Trophoblast cell (in vitro differentiated cells and primary cell): ENCODE results near the gene PLA2G2C.

ENCODE experiments used
- DNase-seq, 2 donors: peaks; one replicate each; pipeline ENCODE4 v3.0.0-alpha.2; 2016
- H2AFZ ChIP-seq: 2 replicates; pipeline ENCODE4 v1.6.1; 2013; ENCODE audit warnings: low read length, moderate library complexity, mild to moderate bottlenecking; ENCODE audit not compliant: insufficient read depth, poor library complexity
- H2AK5ac ChIP-seq: 2 replicates; pipeline ENCODE4 v1.6.1; 2013; ENCODE audit warnings: mild to moderate bottlenecking, low read length
- H2BK120ac ChIP-seq: 2 replicates; pipeline ENCODE4 v1.6.1; 2013; ENCODE audit warnings: low read length, mild to moderate bottlenecking, moderate library complexity; ENCODE audit not compliant: insufficient read depth, poor library complexity
- H2BK12ac ChIP-seq: 2 replicates; pipeline ENCODE4 v1.6.1; 2013; ENCODE audit warnings: mild to moderate bottlenecking, low read length, moderate library complexity
- H2BK5ac ChIP-seq: 2 replicates; pipeline ENCODE4 v1.6.1; 2013; ENCODE audit warnings: low read length, low read depth, moderate library complexity, mild to moderate bottlenecking; ENCODE audit not compliant: poor library complexity
- H3K14ac ChIP-seq: 2 replicates; pipeline ENCODE4 v1.6.1; 2013; ENCODE audit warnings: mild to moderate bottlenecking, low read length
- H3K18ac ChIP-seq: 2 replicates; pipeline ENCODE4 v1.6.1; 2013; ENCODE audit warnings: mild to moderate bottlenecking, low read length
- H3K23ac ChIP-seq: 2 replicates; pipeline ENCODE4 v1.6.1; 2013; ENCODE audit warnings: low read length
- H3K27ac ChIP-seq: 2 replicates; pipeline ENCODE4 v1.5.1; 2013; ENCODE audit warnings: low read depth, mild to moderate bottlenecking, inconsistent platforms, low read length, moderate library complexity
- H3K27me3 ChIP-seq: 2 replicates; pipeline ENCODE4 v1.6.1; 2013; ENCODE audit warnings: inconsistent platforms, mild to moderate bottlenecking, low read length, moderate library complexity; ENCODE audit not compliant: insufficient read depth
- H3K36me3 ChIP-seq, 2 experiments: 1 replicate in 1 of 2; 2 replicates in 1 of 2; pipeline ENCODE4 v1.6.1; 2013; ENCODE audit warnings: low read length in 2 of 2, mild to moderate bottlenecking in 2 of 2, moderate library complexity in 1 of 2; ENCODE audit not compliant: insufficient read depth in 2 of 2, control insufficient read depth in 1 of 2
- H3K4ac ChIP-seq: 2 replicates; pipeline ENCODE4 v1.6.1; 2013; ENCODE audit warnings: low read depth, mild to moderate bottlenecking, low read length, moderate library complexity
- H3K4me1 ChIP-seq, 2 experiments: 1 replicate in 1 of 2; 2 replicates in 1 of 2; pipeline ENCODE4 v1.6.1; 2013; ENCODE audit warnings: low read length in 2 of 2, mild to moderate bottlenecking in 2 of 2, moderate library complexity in 1 of 2; ENCODE audit not compliant: insufficient read depth in 2 of 2, control insufficient read depth in 1 of 2
- H3K4me2 ChIP-seq: 2 replicates; pipeline ENCODE4 v1.6.1; 2013; ENCODE audit warnings: inconsistent platforms, mild to moderate bottlenecking, low read length, moderate library complexity
- H3K4me3 ChIP-seq: 2 replicates; pipeline ENCODE4 v1.5.1; 2013; ENCODE audit warnings: mild to moderate bottlenecking, low read depth, low read length, inconsistent platforms
- H3K79me1 ChIP-seq: one replicate; pipeline ENCODE4 v1.6.1; 2013; ENCODE audit warnings: low read length
- H3K79me2 ChIP-seq: 2 replicates; pipeline ENCODE4 v1.6.1; 2013; ENCODE audit warnings: low read length, mild to moderate bottlenecking; ENCODE audit not compliant: control insufficient read depth, insufficient read depth, poor library complexity
- H3K9ac ChIP-seq: 2 replicates; pipeline ENCODE4 v1.6.1; 2013; ENCODE audit warnings: mild to moderate bottlenecking, low read length
- H3K9me3 ChIP-seq: 2 replicates; pipeline ENCODE4 v1.6.1; 2013; ENCODE audit warnings: low read depth, mild to moderate bottlenecking, control low read depth, inconsistent platforms, low read length; ENCODE audit not compliant: insufficient read depth
- H4K12ac ChIP-seq: 2 replicates; pipeline ENCODE4 v1.6.1; 2013; ENCODE audit warnings: low read depth, mild to moderate bottlenecking, low read length, moderate library complexity
- H4K8ac ChIP-seq: 2 replicates; pipeline ENCODE4 v1.6.1; 2013; ENCODE audit warnings: low read depth, mild to moderate bottlenecking, low read length, moderate library complexity
- H4K91ac ChIP-seq: one replicate; pipeline ENCODE4 v1.6.1; 2013; ENCODE audit warnings: low read depth, mild to moderate bottlenecking, low read length, moderate library complexity
- WGBS: extraction: QIAGEN DNeasy Blood & Tissue Kit; methylation state at CpG from one replicate; pipeline ENCODE4 v1.1.7; 2013; ENCODE audit warnings: missing lambda C conversion rate; ENCODE audit not compliant: insufficient read length, insufficient coverage; ENCODE audit errors: extremely low coverage; 5-methylcytosine and 5-hydroxymethylcytosine counted together

PLA2G2C gene

DNA sequence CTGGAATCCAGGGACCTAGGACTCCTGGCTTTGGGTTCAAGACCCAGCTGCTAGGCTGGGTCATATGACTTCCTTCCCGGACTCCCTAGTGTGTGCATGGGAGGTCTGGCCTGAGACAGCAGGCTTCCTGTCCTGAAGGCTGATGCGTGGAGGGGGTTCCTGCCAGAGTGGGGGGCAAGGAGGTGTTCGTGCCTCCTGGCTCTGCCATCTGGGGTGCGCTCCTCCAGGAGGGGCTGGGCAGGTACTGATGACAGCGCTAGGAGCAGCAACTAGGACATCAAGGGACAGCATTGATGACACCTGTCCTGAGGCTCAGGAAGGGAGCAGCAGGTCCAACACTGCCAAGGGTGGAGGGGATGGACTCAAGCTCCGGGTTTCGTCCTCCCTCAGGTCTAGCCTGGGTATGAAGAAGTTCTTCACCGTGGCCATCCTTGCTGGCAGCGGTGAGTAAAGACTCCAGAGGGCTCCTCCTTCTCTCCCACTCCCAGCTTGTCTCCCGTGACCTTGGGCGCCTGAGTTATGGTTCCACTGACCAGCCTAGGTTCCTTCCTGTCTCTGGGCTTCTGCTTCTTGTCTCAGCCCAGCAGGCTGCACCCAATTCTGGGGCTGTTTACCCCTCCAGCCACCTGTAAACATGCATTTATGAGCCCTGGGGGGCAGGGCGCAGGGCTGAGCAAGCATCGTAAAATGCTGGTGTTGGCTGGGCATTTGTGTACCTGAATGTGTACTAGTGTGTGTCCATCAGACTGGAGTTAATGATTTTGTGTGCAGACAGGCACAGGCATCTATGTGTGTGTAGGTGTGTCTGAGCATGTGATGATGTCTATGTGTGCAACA, 46.3 kb downstream of the PLA2G2C start:
- Histone ChIP-seq H3K14ac (no peak overlapping the region), H3K4ac (no peak overlapping the region)

DNA sequence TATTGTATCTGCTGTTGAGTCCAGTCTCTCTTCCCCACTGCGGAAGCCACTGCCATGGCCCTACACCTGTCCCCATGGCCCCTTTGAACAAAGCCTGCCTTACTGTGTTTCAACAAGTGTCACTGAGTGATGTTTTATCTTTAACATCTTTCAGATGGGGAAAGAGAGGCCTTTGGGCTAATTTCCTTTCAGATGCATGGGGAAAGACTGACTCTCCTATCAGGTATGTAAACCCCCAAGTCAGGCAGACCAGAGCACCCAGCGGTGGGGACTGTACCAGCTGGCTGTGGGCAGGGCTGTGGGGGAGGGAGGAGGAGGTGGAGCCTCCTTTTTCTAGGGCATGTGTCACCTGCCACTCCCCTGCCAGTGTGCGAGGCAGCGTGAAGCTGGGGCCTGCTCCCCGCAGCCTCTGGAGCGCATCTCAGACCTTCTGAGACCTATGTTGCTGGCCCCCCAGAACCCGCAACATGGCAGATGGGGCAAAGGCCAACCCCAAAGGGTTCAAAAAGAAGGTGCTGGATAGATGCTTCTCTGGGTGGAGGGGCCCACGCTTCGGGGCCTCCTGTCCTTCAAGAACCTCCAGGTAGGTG, 47.3 kb downstream of the PLA2G2C start, which contains the start of gene PLA2G2F:
Gene PLA2G2F (plus strand): TSS at position 363 of the 590 bp plus-strand sequence. CDS start 105 bp downstream, at position 468.
- no peak within 1 kb of the TSS for H3K4me2 ChIP-seq
- H4K91ac ChIP-seq: peak within 1 kb of the TSS; percentile 20
- no peak within 1 kb of the TSS for H3K14ac ChIP-seq
- no peak within 1 kb of the TSS for H2AFZ ChIP-seq
- DNase-seq: peak in 1 of 2 donors; percentile 9
- H3K4me3 ChIP-seq: no peak within 1 kb of the TSS
- H3K27ac ChIP-seq: no peak within 1 kb of the TSS
- no CpG with 5 or more reads among the region's 9 CpGs for WGBS
- no peak within 1 kb of the TSS for H3K18ac ChIP-seq
- no peaks in the 10 kb centered on the region for H3K9me3 ChIP-seq
- no peak within 1 kb of the TSS for H2BK12ac ChIP-seq
- H3K27me3 ChIP-seq: no peaks in the 10 kb centered on the region
- H2BK120ac ChIP-seq: peak within 1 kb of the TSS; percentile 48
- no peak within 1 kb of the TSS for H2BK5ac ChIP-seq
- H3K36me3 ChIP-seq: no peaks in the 10 kb centered on the region
- no peak within 1 kb of the TSS for H3K4ac ChIP-seq
- no peak within 1 kb of the TSS for H2AK5ac ChIP-seq
- H4K8ac ChIP-seq: peak within 1 kb of the TSS; percentile 28
- H3K23ac ChIP-seq: no peak within 1 kb of the TSS
- H3K4me1 ChIP-seq: peaks cover 7 to 11% of the 10 kb centered on the region in 2 experiments
- H4K12ac ChIP-seq: no peak within 1 kb of the TSS
- H3K9ac ChIP-seq: no peak within 1 kb of the TSS
- no peaks in the 10 kb centered on the region for H3K79me2 ChIP-seq
- H3K79me1 ChIP-seq: no peaks in the 10 kb centered on the region

More for the DNA sequence above, 46.3 kb downstream of the PLA2G2C start:
- peaks cover 7 to 11% of the 10 kb centered on the region in 2 experiments for H3K4me1 ChIP-seq
- no peak overlapping the region for H4K12ac ChIP-seq
- no peak overlapping the region for H3K9ac ChIP-seq
- H3K4me2 ChIP-seq: no peak overlapping the region
- H3K9me3 ChIP-seq: no peaks in the 10 kb centered on the region
- no peak overlapping the region for H3K4me3 ChIP-seq
- no peak overlapping the region for H2BK12ac ChIP-seq
- no CpG with 5 or more reads among the region's 13 CpGs for WGBS
- H4K91ac ChIP-seq: no peak overlapping the region
- H2BK5ac ChIP-seq: no peak overlapping the region
- H2BK120ac ChIP-seq: no peak overlapping the region
- H3K27ac ChIP-seq: no peak overlapping the region
- H4K8ac ChIP-seq: no peak overlapping the region
- H3K79me2 ChIP-seq: no peaks in the 10 kb centered on the region
- no peak for DNase-seq
- no peaks in the 10 kb centered on the region for H3K79me1 ChIP-seq
- H3K23ac ChIP-seq: no peak overlapping the region
- H2AFZ ChIP-seq: no peak overlapping the region
- H3K36me3 ChIP-seq: no peaks in the 10 kb centered on the region
- H3K27me3 ChIP-seq: no peaks in the 10 kb centered on the region
- no peak overlapping the region for H3K18ac ChIP-seq
- no peak overlapping the region for H2AK5ac ChIP-seq

DNA sequence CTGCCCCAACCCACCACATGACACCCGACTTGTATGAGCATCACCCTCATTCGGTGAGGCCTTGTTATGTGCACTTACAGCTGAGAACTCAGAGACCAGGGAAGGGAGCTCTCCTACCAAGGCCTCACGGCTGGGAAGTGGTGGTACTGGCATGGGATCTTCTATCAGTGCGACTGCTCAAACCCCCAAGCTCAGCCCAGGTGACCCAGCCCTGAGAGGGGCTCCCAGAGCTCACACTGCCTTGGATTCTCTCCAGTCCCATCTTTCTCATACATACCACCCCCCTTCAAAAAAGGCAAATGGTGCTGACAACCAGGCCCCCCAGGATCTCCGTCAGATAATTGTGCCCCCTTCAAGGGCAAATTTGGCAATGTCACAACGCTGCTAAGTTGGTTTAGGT, 48.0 kb downstream of the PLA2G2C start:
- H3K4me3 ChIP-seq: no peak overlapping the region
- WGBS: no CpG with 5 or more reads among the region's 6 CpGs
- H3K9me3 ChIP-seq: no peaks in the 10 kb centered on the region
- H4K8ac ChIP-seq: peak overlapping the region; percentile 28
- DNase-seq: no peak
- H3K4ac ChIP-seq: no peak overlapping the region
- peaks cover 7 to 11% of the 10 kb centered on the region in 2 experiments for H3K4me1 ChIP-seq
- H3K18ac ChIP-seq: no peak overlapping the region
- H2BK12ac ChIP-seq: no peak overlapping the region
- no peak overlapping the region for H3K9ac ChIP-seq
- no peak overlapping the region for H4K91ac ChIP-seq
- no peaks in the 10 kb centered on the region for H3K27me3 ChIP-seq
- H3K4me2 ChIP-seq: no peak overlapping the region
- no peak overlapping the region for H2AK5ac ChIP-seq
- H4K12ac ChIP-seq: no peak overlapping the region
- H3K36me3 ChIP-seq: no peaks in the 10 kb centered on the region
- no peak overlapping the region for H3K23ac ChIP-seq
- H3K14ac ChIP-seq: no peak overlapping the region
- no peak overlapping the region for H2BK120ac ChIP-seq
- no peak overlapping the region for H2AFZ ChIP-seq
- H3K79me1 ChIP-seq: no peaks in the 10 kb centered on the region
- H2BK5ac ChIP-seq: no peak overlapping the region
- H3K79me2 ChIP-seq: no peaks in the 10 kb centered on the region
- no peak overlapping the region for H3K27ac ChIP-seq

DNA sequence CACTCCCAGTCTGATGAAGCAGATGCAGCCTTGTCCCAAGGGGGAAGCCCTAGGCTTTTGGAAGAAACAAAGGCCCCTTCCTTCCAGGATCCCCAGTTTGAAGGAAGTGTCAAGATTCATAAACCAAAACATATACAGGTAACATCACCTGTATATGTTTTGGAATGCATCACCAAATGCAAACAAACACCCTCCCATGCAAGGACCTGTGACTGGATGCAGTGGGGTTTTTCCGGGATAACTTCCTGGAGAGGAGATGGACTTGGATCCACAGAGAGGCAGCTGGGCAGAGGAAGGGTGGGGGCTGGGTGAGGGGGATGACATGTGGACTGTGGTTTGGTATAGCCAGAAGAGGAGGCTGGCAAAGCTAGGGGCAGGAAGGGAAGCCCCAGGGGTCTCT, 48.7 kb downstream of the PLA2G2C start:
- WGBS: no CpG with 5 or more reads among the region's 1 CpG
- H3K4me2 ChIP-seq: no peak overlapping the region
- no peak overlapping the region for H3K23ac ChIP-seq
- no peak overlapping the region for H2AFZ ChIP-seq
- no peak overlapping the region for H3K4ac ChIP-seq
- no peak overlapping the region for H4K8ac ChIP-seq
- H4K12ac ChIP-seq: no peak overlapping the region
- H2AK5ac ChIP-seq: no peak overlapping the region
- H3K79me1 ChIP-seq: no peaks in the 10 kb centered on the region
- H3K9me3 ChIP-seq: no peaks in the 10 kb centered on the region
- no peak overlapping the region for H2BK12ac ChIP-seq
- H3K27ac ChIP-seq: no peak overlapping the region
- H3K36me3 ChIP-seq: no peaks in the 10 kb centered on the region
- no peak overlapping the region for H3K14ac ChIP-seq
- H3K4me3 ChIP-seq: no peak overlapping the region
- no peak overlapping the region for H2BK5ac ChIP-seq
- peaks cover 7 to 11% of the 10 kb centered on the region in 2 experiments for H3K4me1 ChIP-seq
- no peak overlapping the region for H3K9ac ChIP-seq
- H3K27me3 ChIP-seq: no peaks in the 10 kb centered on the region
- H2BK120ac ChIP-seq: no peak overlapping the region
- H3K18ac ChIP-seq: no peak overlapping the region
- no peak overlapping the region for H4K91ac ChIP-seq
- H3K79me2 ChIP-seq: no peaks in the 10 kb centered on the region
- no peak for DNase-seq
